MCF 10A (cell line): ENCODE measurements around the gene MIPOL1. TPM values are rescaled to one million over a fixed set of nuclear protein-coding genes. Genes with fewer than 3 reads are reported as not detected.

ENCODE experiments used
- BruUV-seq: library from RNA; stranded (reverse); fragments of 400-500 nt; replicated peaks from 2 replicates; lab custom pipeline; 2021; lab: Mats Ljungman, UMichigan
- CTCF ChIA-PET: fragments of 300-600 bp; sonication (Branson Sonifier 250); formaldehyde crosslinking; extraction: SDS; loops from one replicate; lab custom pipeline; 2021; ENCODE audit warnings: antibody characterized with exemption, inconsistent platforms; lab: Yijun Ruan, JAX
- POLR2A ChIA-PET: fragments of 300-600, 350-650 bp; sonication (Branson Sonifier 250); formaldehyde crosslinking; extraction: SDS; loops from one replicate; lab custom pipeline; 2020; ENCODE audit warnings: antibody characterized with exemption, inconsistent platforms; lab: Yijun Ruan, JAX
- DNase-seq: peaks from one replicate; pipeline ENCODE4 v3.0.0-alpha.2; 2018; ENCODE audit not compliant: unreplicated experiment
- H3K27ac Mint-ChIP-seq: one replicate; pipeline ENCODE4 v1.8.0; 2022; ENCODE audit warnings: mild to moderate bottlenecking, low read depth, mixed read lengths; ENCODE audit not compliant: unreplicated experiment
- H3K27me3 Mint-ChIP-seq: one replicate; pipeline ENCODE4 v1.8.0; 2022; ENCODE audit warnings: mixed read lengths; ENCODE audit not compliant: insufficient read depth, unreplicated experiment
- H3K36me3 Mint-ChIP-seq: one replicate; pipeline ENCODE4 v1.8.0; 2022; ENCODE audit warnings: mild to moderate bottlenecking, moderate library complexity, mixed read lengths; ENCODE audit not compliant: insufficient read depth, unreplicated experiment
- H3K4me1 Mint-ChIP-seq: one replicate; pipeline ENCODE4 v1.8.0; 2022; ENCODE audit warnings: mixed read lengths; ENCODE audit not compliant: insufficient read depth, unreplicated experiment
- H3K4me3 Mint-ChIP-seq: one replicate; pipeline ENCODE4 v1.8.0; 2022; ENCODE audit warnings: mild to moderate bottlenecking, moderate library complexity, mixed read lengths; ENCODE audit not compliant: unreplicated experiment
- H3K9me3 Mint-ChIP-seq: one replicate; pipeline ENCODE4 v1.8.0; 2022; ENCODE audit warnings: mixed read lengths; ENCODE audit not compliant: unreplicated experiment
- CTCF ChIP-seq: fragments of 200-600 bp; IDR thresholded peaks from one replicate; pipeline ENCODE4 v1.8.0; 2022; ENCODE audit warnings: antibody characterized with exemption, mild to moderate bottlenecking; ENCODE audit not compliant: unreplicated experiment
- intact Hi-C: fragments of 100-400 bp; cut with micrococcal nuclease; formaldehyde crosslinking; loops from 2 replicates; pipeline ENCODE4 v1.14.1; 2022
- total RNA-seq: library from RNA; stranded (reverse); gene quantifications from 2 replicates; pipeline ENCODE4 v1.2.3, GENCODE V29; 2022

Gene MIPOL1
- total RNA-seq, 1 experiment from 2014 or later: 16.3 TPM

GRCh38 chr14:37413050-37413449 is 215.3 kb downstream of the MIPOL1 start:
- H3K4me3 Mint-ChIP-seq: no peak overlapping the region
- no peaks in the 10 kb centered on the region for H3K4me1 Mint-ChIP-seq
- no peaks in the 10 kb centered on the region for H3K9me3 Mint-ChIP-seq
- ChIA-PET CTCF (interaction anchor here (0.5 kb wide), 1 partner anchor 1258 kb away, joined by 3 read pairs; no protein-coding TSS in a partner anchor), POLR2A (no interaction called here)
- DNase-seq: no peak
- no TSS peak for BruUV-seq
- H3K27me3 Mint-ChIP-seq: no peaks in the 10 kb centered on the region
- no peak for TF ChIP-seq CTCF
- H3K36me3 Mint-ChIP-seq: no peaks in the 10 kb centered on the region
- intact Hi-C loops: no loop called here
- no peak overlapping the region for H3K27ac Mint-ChIP-seq

GRCh38 chr14:37413504-37414003 is 215.8 kb downstream of the MIPOL1 start:
- Mint-ChIP-seq H3K4me3 (no peak overlapping the region), H3K9me3 (no peaks in the 10 kb centered on the region), H3K27ac (no peak overlapping the region), H3K36me3 (no peaks in the 10 kb centered on the region), H3K4me1 (no peaks in the 10 kb centered on the region), H3K27me3 (no peaks in the 10 kb centered on the region)
- POLR2A ChIA-PET: no interaction called here
- BruUV-seq: no TSS peak
- no peak for TF ChIP-seq CTCF
- intact Hi-C loops: no loop called here
- CTCF ChIA-PET: no interaction called here
- DNase-seq: no peak

GRCh38 chr14:37416264-37416663 is 218.5 kb downstream of the MIPOL1 start:
- DNase-seq: no peak
- Mint-ChIP-seq H3K27me3 (no peaks in the 10 kb centered on the region), H3K27ac (no peak overlapping the region), H3K9me3 (no peaks in the 10 kb centered on the region), H3K4me3 (no peak overlapping the region), H3K4me1 (no peaks in the 10 kb centered on the region), H3K36me3 (no peaks in the 10 kb centered on the region)
- BruUV-seq: no TSS peak
- no peak for TF ChIP-seq CTCF
- ChIA-PET POLR2A (no interaction called here), CTCF (no interaction called here)
- intact Hi-C loops: no loop called here

- BruUV-seq: no TSS peak
- intact Hi-C loops: no loop called here
- Mint-ChIP-seq H3K4me1 (no peaks in the 10 kb centered on the region), H3K36me3 (no peaks in the 10 kb centered on the region), H3K27ac (no peak overlapping the region), H3K27me3 (no peaks in the 10 kb centered on the region), H3K4me3 (no peak overlapping the region), H3K9me3 (no peaks in the 10 kb centered on the region)
- no peak for DNase-seq
- no peak for TF ChIP-seq CTCF
- POLR2A ChIA-PET: no interaction called here
- CTCF ChIA-PET: no interaction called here
These were observed 219.4 kb downstream of the MIPOL1 start for GRCh38 chr14:37417151-37417550.
